ENCODE measurements around the gene TSNAXIP1. TPM values are rescaled to one million over a fixed set of nuclear protein-coding genes. Genes with fewer than 3 reads are reported as not detected.
A peak's percentile ranks its signal among the peaks of the same experiment; 100 is the strongest.

The TSNAXIP1 gene
- polyA plus RNA-seq, 3 donors = 0.23 TPM; not detected in 2

GRCh38 chr16:67873435-67874370 is 67.0 kb downstream of the TSNAXIP1 start:
- Histone ChIP-seq H3K4me2 (replicated peaks; ENCODE audit: extremely low read depth, low read length, poor library complexity, severe bottlenecking) (peak overlapping the region; percentile 85), H3K4me1 (ENCODE audit: control insufficient read depth in 1 of 2, insufficient read depth in 2 of 2, low read length in 2 of 2) (peaks cover 31 to 34% of the 10 kb centered on the region in 2 donors), H3K9me3 (replicated peaks in 1 of 2; ENCODE audit: control insufficient read depth in 1 of 2, insufficient read depth in 1 of 2, low read length in 2 of 2) (no peaks in the 10 kb centered on the region), H3K4me3 (replicated peaks in 1 of 3; ENCODE audit: low read depth in 2 of 3, low read length in 3 of 3) (peak overlapping the region; percentile 92 to 99 (median 93)), H3K27ac (ENCODE audit: low read depth in 1 of 2, low read length in 2 of 2) (peak overlapping the region; percentile 31 to 90), H3K79me2 (ENCODE audit: insufficient read depth, low read length) (peaks cover 39% of the 10 kb centered on the region), H3K27me3 (ENCODE audit: control insufficient read depth in 2 of 2, insufficient read depth in 2 of 2, low read length in 2 of 2) (no peaks in the 10 kb centered on the region), H4K20me1 (ENCODE audit: insufficient read depth, low read length) (peaks cover 39% of the 10 kb centered on the region), H2AFZ (ENCODE audit: insufficient read depth, low read depth, low read length, poor library complexity, severe bottlenecking) (peak overlapping the region; percentile 98), H3K9ac (ENCODE audit: insufficient read depth, low read length, poor library complexity, severe bottlenecking) (peak overlapping the region; percentile 92), H3K36me3 (replicated peaks in 1 of 2; ENCODE audit: control insufficient read depth in 1 of 2, insufficient read depth in 2 of 2, low read length in 2 of 2) (peaks cover 45 to 67% of the 10 kb centered on the region in 2 donors)
- Mint-ChIP-seq H3K27me3 (ENCODE audit: low read depth in 3 of 3) (peaks cover 0 to 3% (median 0%) of the 10 kb centered on the region in 3 donors), H3K27ac (peak overlapping the region; percentile 42 to 92 (median 88)), H3K36me3 (peaks cover 42 to 62% of the 10 kb centered on the region in 2 donors), H3K4me3 (peak overlapping the region; percentile 89 to 94), H3K4me1 (peaks cover 38% of the 10 kb centered on the region), H3K9me3 (peaks cover 0 to 2% (median 0%) of the 10 kb centered on the region in 7 donors)
- intact Hi-C loops (cut with micrococcal nuclease) = loop anchor here (2.0 to 10.0 kb wide), 4 partner anchors 27 to 61 kb away; partner anchors contain the start of genes CENPT (in 1 of the 2), CTRL (in 1 of the 2), NUTF2 (in 1 of the 2) and PSMB10 (in 1 of the 2)
- 12% methylated on average over 18 of the region's 23 CpGs for WGBS (ENCODE audit: insufficient coverage)
- DNase-seq = no peak
- TF ChIP-seq CTCF (IDR thresholded peaks at IDR 0.05) = no peak

- H3K4me3 Mint-ChIP-seq = peak overlapping the region in 1 of 2 donors; percentile 94
- Histone ChIP-seq H3K27me3 (ENCODE audit: control insufficient read depth in 2 of 2, insufficient read depth in 2 of 2, low read length in 2 of 2) (no peaks in the 10 kb centered on the region), H3K9ac (ENCODE audit: insufficient read depth, low read length, poor library complexity, severe bottlenecking) (peak overlapping the region; percentile 92), H3K79me2 (ENCODE audit: insufficient read depth, low read length) (peaks cover 39% of the 10 kb centered on the region), H3K4me1 (ENCODE audit: control insufficient read depth in 1 of 2, insufficient read depth in 2 of 2, low read length in 2 of 2) (peaks cover 31 to 34% of the 10 kb centered on the region in 2 donors), H3K4me3 (replicated peaks in 1 of 3; ENCODE audit: low read depth in 2 of 3, low read length in 3 of 3) (peak overlapping the region in 1 of 3 experiments; percentile 99), H4K20me1 (ENCODE audit: insufficient read depth, low read length) (peaks cover 39% of the 10 kb centered on the region), H3K9me3 (replicated peaks in 1 of 2; ENCODE audit: control insufficient read depth in 1 of 2, insufficient read depth in 1 of 2, low read length in 2 of 2) (no peaks in the 10 kb centered on the region), H3K36me3 (replicated peaks in 1 of 2; ENCODE audit: control insufficient read depth in 1 of 2, insufficient read depth in 2 of 2, low read length in 2 of 2) (peaks cover 49 to 67% of the 10 kb centered on the region in 2 donors), H2AFZ (ENCODE audit: insufficient read depth, low read depth, low read length, poor library complexity, severe bottlenecking) (no peak overlapping the region), H3K4me2 (replicated peaks; ENCODE audit: extremely low read depth, low read length, poor library complexity, severe bottlenecking) (peak overlapping the region; percentile 85), H3K27ac (ENCODE audit: low read depth in 1 of 2, low read length in 2 of 2) (peak overlapping the region in 1 of 2 donors; percentile 90)
- 100% methylated on average over 1 of the region's 3 CpGs for WGBS (ENCODE audit: insufficient coverage)
- peaks cover 38% of the 10 kb centered on the region for H3K4me1 Mint-ChIP-seq
- peak overlapping the region in 3 of 7 donors; percentile 15 to 92 (median 63) for H3K27ac Mint-ChIP-seq
- H3K36me3 Mint-ChIP-seq = peaks cover 49 to 64% of the 10 kb centered on the region in 2 donors
- no peak for DNase-seq
- intact Hi-C loops (cut with micrococcal nuclease) = loop anchor here in 1 of 2 donors (5.0 to 10.0 kb wide), 2 partner anchors 42 to 60 kb away; partner anchors contain the start of genes CTRL and PSMB10
- peaks cover 0 to 3% (median 0%) of the 10 kb centered on the region in 3 donors for H3K27me3 Mint-ChIP-seq (ENCODE audit: low read depth in 3 of 3)
- TF ChIP-seq CTCF (IDR thresholded peaks at IDR 0.05) = no peak
- no peaks in the 10 kb centered on the region for H3K9me3 Mint-ChIP-seq
Observed at GRCh38 chr16:67874372-67874771, 67.7 kb downstream of the TSNAXIP1 start.

Data from CD14-positive monocyte (primary cell).